IMR-90 (cell line): Measurements from ENCODE around the gene EHHADH.

ENCODE experiments used
- CEBPB ChIP-seq: IDR thresholded peaks from 2 replicates; pipeline ENCODE4 v1.6.1; 2012; ENCODE audit warnings: low read depth, low read length, improper control_type of control experiment
- CHD1 ChIP-seq: IDR thresholded peaks from 2 replicates; pipeline ENCODE4 v1.6.1; 2012; ENCODE audit warnings: low read depth, low read length, improper control_type of control experiment
- CTCF ChIP-seq: conservative IDR thresholded peaks from 2 replicates; pipeline ENCODE4 v1.5.1; 2012; ENCODE audit warnings: mild to moderate bottlenecking, low read depth, low read length, improper control_type of control experiment
- ELK1 ChIP-seq: fragments of 150-350 bp; IDR thresholded peaks from 2 replicates; pipeline ENCODE4 v1.6.1; 2016; ENCODE audit warnings: low read depth, mild to moderate bottlenecking, low read length, moderate library complexity, borderline replicate concordance
- FOS ChIP-seq: fragments of 150-350 bp; IDR thresholded peaks from 2 replicates; pipeline ENCODE4 v1.6.1; 2016; ENCODE audit warnings: low read depth, low read length
- MAFK ChIP-seq: IDR thresholded peaks from 2 replicates; pipeline ENCODE4 v1.6.1; 2012; ENCODE audit warnings: low read depth, low read length, improper control_type of control experiment
- MAZ ChIP-seq: IDR thresholded peaks from 2 replicates; pipeline ENCODE4 v1.6.1; 2012; ENCODE audit warnings: low read depth, mild to moderate bottlenecking, low read length, improper control_type of control experiment, moderate library complexity, borderline replicate concordance
- MXI1 ChIP-seq: IDR thresholded peaks from 2 replicates; pipeline ENCODE4 v1.6.1; 2012; ENCODE audit warnings: low read depth, mild to moderate bottlenecking, low read length, moderate library complexity, borderline replicate concordance
- POLR2A ChIP-seq: IDR thresholded peaks from 2 replicates; pipeline ENCODE4 v1.6.1; 2012; ENCODE audit warnings: mild to moderate bottlenecking, low read depth, low read length
- RAD21 ChIP-seq: IDR thresholded peaks from 2 replicates; pipeline ENCODE4 v1.6.1; 2012; ENCODE audit warnings: low read length, improper control_type of control experiment
- SMC3 ChIP-seq: fragments of 150-350 bp; IDR thresholded peaks from 2 replicates; pipeline ENCODE4 v1.6.1; 2016; ENCODE audit warnings: low read depth, mild to moderate bottlenecking, antibody characterized with exemption, low read length, moderate library complexity
- USF2 ChIP-seq: fragments of 150-350 bp; IDR thresholded peaks from 2 replicates; pipeline ENCODE4 v1.6.1; 2017; ENCODE audit warnings: mild to moderate bottlenecking, antibody characterized with exemption, low read length, low read depth

GRCh38 chr3:185164428-185165217, 89.2 kb downstream of the EHHADH start:
- TF ChIP-seq CTCF (no peak), CHD1 (no peak), CEBPB (no peak), POLR2A (no peak), USF2 (no peak), RAD21 (no peak), MXI1 (no peak), MAZ (no peak), FOS (no peak), ELK1 (no peak), MAFK (no peak), SMC3 (no peak)
